IMR-90 (cell line): ENCODE measurements around the gene UTP3. TPM values are rescaled to one million over a fixed set of nuclear protein-coding genes. Genes with fewer than 3 reads are reported as not detected.

Experiments used
- ATAC-seq: fragments of 200-7000 bp; cut with Tn5 transposase; 2 replicates; pipeline ENCODE4 v1.9.1; 2020; ENCODE audit warnings: low read depth, mild to moderate bottlenecking, moderate library complexity
- BruUV-seq: library from RNA; stranded (reverse); fragments of 400-500 nt; replicated peaks from 2 replicates; lab custom pipeline; 2021; lab: Mats Ljungman, UMichigan
- CTCF ChIA-PET: fragments of 300-600 bp; formaldehyde crosslinking; extraction: SDS; loops from one replicate; lab custom pipeline; 2021; ENCODE audit warnings: antibody characterized with exemption; lab: Yijun Ruan, JAX
- POLR2A ChIA-PET: fragments of 300-600 bp; sonication (Branson Sonifier 250); formaldehyde crosslinking; loops from one replicate; lab custom pipeline; 2022; ENCODE audit warnings: antibody characterized with exemption; ENCODE audit not compliant: unreplicated experiment; lab: Charles Lee
- DNase-seq: peaks from one replicate; pipeline ENCODE4 v3.0.0; 2013
- H2AFZ ChIP-seq: replicated peaks from 2 replicates; pipeline ENCODE3; 2013; ENCODE audit warnings: low read length, mild to moderate bottlenecking; ENCODE audit not compliant: poor library complexity
- H2AK5ac ChIP-seq: 2 replicates; pipeline ENCODE4 v1.6.1; 2013; ENCODE audit warnings: low read depth, low read length, inconsistent platforms
- H2AK9ac ChIP-seq: replicated peaks from 2 replicates; pipeline ENCODE3; 2013; ENCODE audit warnings: mild to moderate bottlenecking, low read depth, low read length, moderate library complexity; ENCODE audit not compliant: poor library complexity
- H2BK120ac ChIP-seq: 2 replicates; pipeline ENCODE4 v1.6.1; 2013; ENCODE audit warnings: low read depth, low read length, inconsistent platforms
- H2BK15ac ChIP-seq: 3 replicates; pipeline ENCODE4 v1.6.1; 2013; ENCODE audit warnings: low read depth, low read length, inconsistent platforms
- H2BK20ac ChIP-seq: 2 replicates; pipeline ENCODE4 v1.6.1; 2013; ENCODE audit warnings: low read depth, mild to moderate bottlenecking, inconsistent platforms, low read length, moderate library complexity
- H2BK5ac ChIP-seq: 2 replicates; pipeline ENCODE4 v1.6.1; 2013; ENCODE audit warnings: mild to moderate bottlenecking, low read depth, low read length, inconsistent platforms; ENCODE audit not compliant: poor library complexity, severe bottlenecking
- H3K14ac ChIP-seq: replicated peaks from 2 replicates; pipeline ENCODE4 v1.6.1; 2013; ENCODE audit warnings: low read depth, low read length, inconsistent platforms
- H3K18ac ChIP-seq: 2 replicates; pipeline ENCODE4 v1.6.1; 2013; ENCODE audit warnings: low read depth, low read length, control low read depth
- H3K23ac ChIP-seq: 2 replicates; pipeline ENCODE4 v1.6.1; 2013; ENCODE audit warnings: low read depth, low read length, inconsistent platforms
- H3K27ac ChIP-seq: 2 replicates; pipeline ENCODE4 v1.5.1; 2013; ENCODE audit warnings: mild to moderate bottlenecking, control low read depth, low read length; ENCODE audit not compliant: insufficient read depth
- H3K27me3 ChIP-seq: 2 replicates; pipeline ENCODE4 v1.6.1; 2013; ENCODE audit warnings: low read length; ENCODE audit not compliant: control insufficient read depth, insufficient read depth
- H3K36me3 ChIP-seq: 2 replicates; pipeline ENCODE4 v1.6.1; 2013; ENCODE audit warnings: low read length, mixed read lengths; ENCODE audit not compliant: control insufficient read depth, insufficient read depth
- H3K4ac ChIP-seq: 2 replicates; pipeline ENCODE4 v1.6.1; 2013; ENCODE audit warnings: low read depth, low read length, inconsistent platforms
- H3K4me1 ChIP-seq: 2 replicates; pipeline ENCODE4 v1.6.1; 2013; ENCODE audit warnings: low read length, mixed read lengths; ENCODE audit not compliant: control insufficient read depth, insufficient read depth
- H3K4me2 ChIP-seq: 2 replicates; pipeline ENCODE4 v1.6.1; 2013; ENCODE audit warnings: low read depth, mild to moderate bottlenecking, control low read depth, low read length, moderate library complexity
- H3K4me3 ChIP-seq: 2 replicates; pipeline ENCODE4 v1.5.1; 2013; ENCODE audit warnings: low read depth, mild to moderate bottlenecking, control low read depth, low read length, moderate library complexity; ENCODE audit not compliant: insufficient read depth
- H3K56ac ChIP-seq: 2 replicates; pipeline ENCODE4 v1.6.1; 2013; ENCODE audit warnings: low read length, inconsistent platforms; ENCODE audit not compliant: insufficient read depth; ENCODE audit errors: extremely low read depth
- H3K79me1 ChIP-seq, 2 experiments: 2 replicates each; pipeline ENCODE4 v1.6.1; 2013; ENCODE audit warnings: low read length in 2 of 2, inconsistent platforms in 1 of 2, low read depth in 1 of 2
- H3K9ac ChIP-seq: 2 replicates; pipeline ENCODE4 v1.6.1; 2013; ENCODE audit warnings: low read depth, low read length, control low read depth
- H3K9me1 ChIP-seq: 2 replicates; pipeline ENCODE4 v1.6.1; 2013; ENCODE audit warnings: low read length, inconsistent platforms; ENCODE audit not compliant: insufficient read depth
- H3K9me3 ChIP-seq: 2 replicates; pipeline ENCODE4 v1.6.1; 2013; ENCODE audit warnings: low read length; ENCODE audit not compliant: control insufficient read depth, insufficient read depth
- H4K20me1 ChIP-seq: 2 replicates; pipeline ENCODE4 v1.6.1; 2013; ENCODE audit warnings: low read length, inconsistent platforms; ENCODE audit not compliant: insufficient read depth
- H4K5ac ChIP-seq: 2 replicates; pipeline ENCODE4 v1.6.1; 2013; ENCODE audit warnings: mild to moderate bottlenecking, low read depth, low read length, control low read depth
- H4K8ac ChIP-seq, 2 experiments: 2 replicates each; pipeline ENCODE4 v1.6.1; 2013; ENCODE audit warnings: low read depth in 2 of 2, low read length in 2 of 2, control low read depth in 1 of 2, inconsistent platforms in 1 of 2
- H4K91ac ChIP-seq: 2 replicates; pipeline ENCODE4 v1.6.1; 2013; ENCODE audit warnings: low read depth, low read length, inconsistent platforms; ENCODE audit not compliant: insufficient read depth
- CEBPB ChIP-seq: IDR thresholded peaks from 2 replicates; pipeline ENCODE4 v1.6.1; 2012; ENCODE audit warnings: low read depth, low read length, improper control_type of control experiment
- RCOR1 ChIP-seq: IDR thresholded peaks from 2 replicates; pipeline ENCODE4 v1.6.1; 2012; ENCODE audit warnings: mild to moderate bottlenecking, low read length, improper control_type of control experiment; ENCODE audit not compliant: insufficient replicate concordance
- WGBS, 2 experiments: methylation state at CpG; one replicate each; pipeline versions ENCODE4 v1.1.5 to v1.1.7; 2013; ENCODE audit warnings: missing lambda C conversion rate in 2 of 2; ENCODE audit not compliant: insufficient read length in 1 of 2; ENCODE audit errors: extremely low coverage in 2 of 2; 5-methylcytosine and 5-hydroxymethylcytosine counted together
- dilution Hi-C: fragments of 300-500 bp; cut with HindIII; formaldehyde crosslinking; loops from one replicate; pipeline ENCODE4 v1.14.3; 2018; ENCODE audit warnings: low sequenced_read_pairs; ENCODE audit not compliant: unreplicated experiment
- in situ Hi-C: fragments of 300-500 bp; cut with MboI; formaldehyde crosslinking; loops from 3 replicates; pipeline ENCODE4 v1.14.3; 2019; ENCODE audit warnings: low sequenced_read_pairs, inconsistent platforms, mixed read lengths
- intact Hi-C: fragments of 100-400 bp; cut with micrococcal nuclease; formaldehyde crosslinking; loops from 2 replicates; pipeline ENCODE4 v1.10.0; 2022
- polyA plus RNA-seq, 3 experiments: library from polyadenylated mRNA; depleted of rRNA; stranded (reverse); fragments of >200 nt; gene quantifications; 2 replicates each; pipeline ENCODE4 v1.2.3, GENCODE V29; 2012; ENCODE audit warnings: low replicate concordance in 1 of 3
- total RNA-seq: library from RNA; depleted of rRNA; stranded (reverse); fragments of >200 nt; gene quantifications from 2 replicates; pipeline ENCODE4 v1.2.3, GENCODE V29; 2012

UTP3 gene
- total and polyA plus RNA-seq, 2 of the 4 experiments (the other 2 are of a cell fraction) = 14.9 to 30.7 TPM

- no peaks in the 10 kb centered on the region for H3K36me3 ChIP-seq
- H4K8ac ChIP-seq = no peak overlapping the region; a peak in 1 of 4 replicates
- dilution Hi-C loops = no loop called here
- no peak overlapping the region for H3K4ac ChIP-seq
- ChIA-PET CTCF (interaction anchor here (0.5 to 0.6 kb wide), 2 partner anchors 342 to 456 kb away, joined by 3 to 4 read pairs; no protein-coding TSS in a partner anchor), POLR2A (interaction anchor here (0.6 to 0.7 kb wide), 4 partner anchors 26 to 653 kb away, joined by 3 to 6 read pairs (median 4); partner anchors contain the start of gene RUFY3)
- no peaks in the 10 kb centered on the region for H3K9me1 ChIP-seq
- intact Hi-C loops = no loop called here
- no peak overlapping the region for H2BK15ac ChIP-seq
- H3K4me3 ChIP-seq = no peak overlapping the region
- H3K4me2 ChIP-seq = peak overlapping the region; percentile 75; the same call in 1 of the 2 replicates
- ATAC-seq (peak; percentile 65), DNase-seq (peak; percentile 45)
- no peak overlapping the region for H3K56ac ChIP-seq
- H3K9ac ChIP-seq = no peak overlapping the region
- BruUV-seq = no TSS peak
- peaks cover 2% of the 10 kb centered on the region; the same call in 1 of the 2 replicates for H3K4me1 ChIP-seq
- H3K14ac ChIP-seq = no peak overlapping the region
- no peak overlapping the region for H2AFZ ChIP-seq
- no peaks in the 10 kb centered on the region for H3K79me1 ChIP-seq
- no peak overlapping the region for H4K91ac ChIP-seq
- H3K27ac ChIP-seq = no peak overlapping the region
- WGBS, 2 experiments = no CpG with 5 or more reads among the region's 3 CpGs
- no peak overlapping the region; the same call in 1 of the 2 replicates for H3K23ac ChIP-seq
- no peak for TF ChIP-seq RCOR1
- peak; percentile 63 for TF ChIP-seq CEBPB
- H4K20me1 ChIP-seq = no peaks in the 10 kb centered on the region
- no peak overlapping the region for H2BK120ac ChIP-seq
- H2AK5ac ChIP-seq = no peak overlapping the region
- in situ Hi-C loops = no loop called here
- no peak overlapping the region; the same call in 1 of the 2 replicates for H2BK20ac ChIP-seq
- H3K27me3 ChIP-seq = no peaks in the 10 kb centered on the region
- no peak overlapping the region for H4K5ac ChIP-seq
- no peak overlapping the region for H2AK9ac ChIP-seq
- H2BK5ac ChIP-seq = peak overlapping the region; percentile 17
- H3K18ac ChIP-seq = no peak overlapping the region
- no peaks in the 10 kb centered on the region for H3K9me3 ChIP-seq
Measured at GRCh38 chr4:70667740-70668535, 20.4 kb upstream of the UTP3 start.
